HepG2 (cell line): ENCODE measurements around the gene ANTXR1. TPM values are rescaled to one million over a fixed set of nuclear protein-coding genes. Genes with fewer than 3 reads are reported as not detected.

Source experiments
- ATAC-seq: fragments of 200-7000 bp; cut with Tn5 transposase; 3 replicates; pipeline ENCODE4 v1.9.1; 2020; ENCODE audit warnings: mild to moderate bottlenecking, moderate library complexity
- BruUV-seq: library from RNA; stranded (reverse); fragments of 400-500 nt; replicated peaks from 2 replicates; lab custom pipeline; 2021; lab: Mats Ljungman, UMichigan
- CTCF ChIA-PET: fragments of 300-600 bp; formaldehyde crosslinking; extraction: SDS; loops from one replicate; lab custom pipeline; 2021; ENCODE audit warnings: low total read pairs, inconsistent platforms, low intra/inter-chr PET ratio; lab: Yijun Ruan, JAX
- POLR2A ChIA-PET: fragments of 350-600 bp; sonication (Branson Sonifier 250); formaldehyde crosslinking; loops from one replicate; lab custom pipeline; 2020; ENCODE audit warnings: antibody characterized with exemption, inconsistent platforms; lab: Yijun Ruan, JAX
- DNase-seq: peaks from one replicate; pipeline ENCODE4 v3.0.0-alpha.2; 2015; ENCODE audit warnings: low spot score
- FAIRE-seq: peaks from 3 replicates; lab custom pipeline; 2011; peaks lifted over from hg19 to GRCh38; lab: Jason Lieb, UNC
- H2AFZ ChIP-seq: one replicate; pipeline ENCODE4 v1.6.1; 2011; ENCODE audit warnings: low read length, inconsistent platforms
- H3K27ac ChIP-seq: fragments of 300-600 bp; 3 replicates; pipeline ENCODE4 v1.8.0; 2011; ENCODE audit warnings: mixed run types, mild to moderate bottlenecking, mixed read lengths, low read length, inconsistent platforms; ENCODE audit not compliant: insufficient read depth; ENCODE audit errors: extremely low read length
- H3K27me3 ChIP-seq, 2 experiments: fragments of 200-600 bp in 1 of 2; 2 replicates in 1 of 2; 3 replicates in 1 of 2; pipeline versions ENCODE4 v1.6.0 to v1.8.0; 2011; ENCODE audit warnings: low read length in 2 of 2, mild to moderate bottlenecking in 2 of 2, moderate library complexity in 2 of 2, inconsistent platforms in 1 of 2; ENCODE audit not compliant: insufficient read depth in 2 of 2, control insufficient read depth in 1 of 2
- H3K36me3 ChIP-seq, 2 experiments: fragments of 200-600 bp in 1 of 2; replicated peaks in 1 of 2; 2 replicates in 1 of 2; 3 replicates in 1 of 2; pipeline versions ENCODE4 v1.5.1 to v1.8.0; 2011; ENCODE audit warnings: low read length in 2 of 2, inconsistent platforms in 1 of 2; ENCODE audit not compliant: insufficient read depth in 2 of 2, control insufficient read depth in 1 of 2
- H3K4me1 ChIP-seq: 2 replicates; pipeline ENCODE4 v1.5.1; 2012; ENCODE audit warnings: low read length, inconsistent platforms; ENCODE audit not compliant: insufficient read depth
- H3K4me2 ChIP-seq: 2 replicates; pipeline ENCODE4 v1.6.0; 2011; ENCODE audit warnings: low read depth, low read length, inconsistent platforms
- H3K4me3 ChIP-seq, 3 experiments: fragments of 200-600 bp in 1 of 3; sonication (generic), shearing (Covaris generic) in 1 of 3; replicated peaks in 1 of 3; 2 replicates each; pipeline ENCODE4 v1.5.1; 2011 to 2016; ENCODE audit warnings: low read length in 3 of 3, inconsistent platforms in 2 of 3, low read depth in 2 of 3, mild to moderate bottlenecking in 2 of 3, control low read depth in 1 of 3, mixed read lengths in 1 of 3; ENCODE audit not compliant: insufficient read depth in 1 of 3
- H3K79me2 ChIP-seq: one replicate; pipeline ENCODE4 v1.6.1; 2011; ENCODE audit warnings: low read length, inconsistent platforms; ENCODE audit not compliant: insufficient read depth
- H3K9ac ChIP-seq: 2 replicates; pipeline ENCODE4 v1.6.0; 2011; ENCODE audit warnings: mild to moderate bottlenecking, low read depth, low read length, inconsistent platforms; ENCODE audit not compliant: insufficient read depth
- H3K9me3 ChIP-seq: 2 replicates; pipeline ENCODE4 v1.5.1; 2012; ENCODE audit warnings: mild to moderate bottlenecking, low read length
- H4K20me1 ChIP-seq: 2 replicates; pipeline ENCODE4 v1.6.0; 2011; ENCODE audit warnings: inconsistent platforms, mild to moderate bottlenecking, low read length, moderate library complexity; ENCODE audit not compliant: insufficient read depth
- ADNP ChIP-seq: sonication (generic); formaldehyde crosslinking; IDR thresholded peaks from 2 replicates; pipeline ENCODE4 v1.4.0; 2020; ENCODE audit warnings: missing genetic modification reagents
- ARNT2 ChIP-seq: sonication (generic); formaldehyde crosslinking; IDR thresholded peaks from 2 replicates; pipeline ENCODE4 v1.8.0; 2022; ENCODE audit warnings: mild to moderate bottlenecking, low read depth, missing genetic modification reagents, moderate library complexity
- ATF5 ChIP-seq: sonication (generic); formaldehyde crosslinking; IDR thresholded peaks from 2 replicates; pipeline ENCODE4 v1.4.0; 2020; ENCODE audit warnings: mild to moderate bottlenecking, low read depth, missing genetic modification reagents
- FOXP1 ChIP-seq, 2 experiments: fragments of 450-650 bp in 1 of 2; IDR thresholded peaks; 2 replicates each; pipeline ENCODE4 v1.6.1; 2017 to 2018; ENCODE audit warnings: antibody characterized with exemption in 1 of 2
- IKZF5 ChIP-seq: IDR thresholded peaks from 2 replicates; pipeline ENCODE4 v1.6.1; 2018; ENCODE audit warnings: missing genetic modification reagents, mild to moderate bottlenecking, missing compliant biosample characterization
- RELA ChIP-seq: sonication (generic); formaldehyde crosslinking; IDR thresholded peaks from 2 replicates; pipeline ENCODE4 v1.4.0; 2020; ENCODE audit warnings: missing genetic modification reagents
- ZBTB42 ChIP-seq: sonication (generic); formaldehyde crosslinking; IDR thresholded peaks from 2 replicates; pipeline ENCODE4 v1.5.0; 2020; ENCODE audit warnings: mild to moderate bottlenecking, missing genetic modification reagents
- ZFP91 ChIP-seq: sonication (generic); formaldehyde crosslinking; IDR thresholded peaks from 2 replicates; pipeline ENCODE4 v1.9.0; 2022; ENCODE audit warnings: missing genetic modification reagents, mild to moderate bottlenecking, borderline replicate concordance
- ZNF274 ChIP-seq: sonication (generic); formaldehyde crosslinking; IDR thresholded peaks from 2 replicates; pipeline ENCODE4 v1.5.1; 2020; ENCODE audit warnings: mild to moderate bottlenecking, missing genetic modification reagents
- ZNF354B ChIP-seq: sonication (generic); formaldehyde crosslinking; IDR thresholded peaks from 2 replicates; pipeline ENCODE4 v1.8.0; 2022; ENCODE audit warnings: mild to moderate bottlenecking, missing genetic modification reagents
- ZNF557 ChIP-seq: sonication (generic); formaldehyde crosslinking; IDR thresholded peaks from 2 replicates; pipeline ENCODE4 v1.4.0; 2020; ENCODE audit warnings: missing genetic modification reagents
- WGBS: methylation state at CpG from one replicate; pipeline ENCODE4 v1.1.6; 2017; ENCODE audit warnings: low lambda C conversion rate; 5-methylcytosine and 5-hydroxymethylcytosine counted together
- in situ Hi-C: cut with HindIII; loops from 2 replicates; pipeline ENCODE4 v1.10.0; 2017; ENCODE audit warnings: low pct_unique_long_range_greater_than_20kb; ENCODE audit not compliant: extremely low pct_ligation_motif_present
- intact Hi-C: fragments of 100-400 bp; cut with micrococcal nuclease; formaldehyde crosslinking; loops from one replicate; pipeline ENCODE4 v1.10.0; 2022; ENCODE audit not compliant: unreplicated experiment
- polyA plus RNA-seq, 8 experiments: library from polyadenylated mRNA; depleted of rRNA in 3 of 8; stranded (reverse) in 7 of 8; unstranded in 1 of 8; fragments of >200 nt; fragmentation: Illumina TruSeq in 4 of 8; extraction: Trizol in 4 of 8; gene quantifications; 2 replicates each; pipeline versions ENCODE4 v1.2.1 to v1.2.3, GENCODE V29; 2011 to 2016; ENCODE audit warnings: low read depth in 4 of 8, missing spikeins in 1 of 8, mixed read lengths in 1 of 8; ENCODE audit not compliant: insufficient read depth in 1 of 8
- total RNA-seq, 5 experiments: library from RNA; depleted of rRNA; stranded (reverse); fragments of >200 nt; fragmentation: Illumina TruSeq; extraction: Trizol; gene quantifications; 2 replicates each; pipeline ENCODE4 v1.2.3, GENCODE V29; 2016; ENCODE audit warnings: low read depth in 1 of 5
- TF ChIP-seq, protein P1 (sequence below): sonication (generic); formaldehyde crosslinking; IDR thresholded peaks from 2 replicates; pipeline ENCODE4 v1.4.0; 2020; ENCODE audit warnings: missing genetic modification reagents
- TF ChIP-seq, protein P2 (sequence below): sonication (generic); formaldehyde crosslinking; IDR thresholded peaks from 2 replicates; pipeline ENCODE4 v1.5.1; 2020; ENCODE audit warnings: missing genetic modification reagents, mild to moderate bottlenecking, borderline replicate concordance
- TF ChIP-seq, protein P3 (sequence below): IDR thresholded peaks from 2 replicates; pipeline ENCODE4 v1.4.0; 2020; ENCODE audit warnings: mild to moderate bottlenecking, missing genetic modification reagents

ANTXR1 gene
- total and polyA plus RNA-seq, 2 of the 13 experiments (the other 11 are each of a cell fraction or from before 2014, with no cell fraction given), result 4.5 to 12.7 TPM

DNA sequence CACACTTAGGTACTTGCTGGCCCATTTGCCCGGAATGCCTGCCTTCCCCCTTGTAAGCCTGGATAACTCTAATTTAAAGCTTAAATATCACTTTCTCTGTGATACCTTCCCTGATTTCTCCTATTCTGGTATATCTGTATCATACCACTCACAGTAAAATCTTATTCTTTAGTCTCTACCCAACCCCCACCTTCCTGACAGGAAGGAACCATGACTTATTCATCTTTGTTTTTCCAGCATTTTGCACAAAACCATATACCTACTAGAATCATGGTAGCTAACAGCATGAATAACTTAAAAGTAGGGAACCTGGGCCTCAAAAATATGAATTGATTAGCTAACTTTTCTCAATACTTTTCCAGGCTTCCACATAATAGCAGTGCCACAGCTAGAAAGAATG is 262.5 kb downstream of the ANTXR1 start:
- no peak for ATAC-seq
- ChIA-PET POLR2A (no interaction called here), CTCF (no interaction called here)
- Histone ChIP-seq H3K36me3 (no peaks in the 10 kb centered on the region), H2AFZ (no peak overlapping the region), H3K4me2 (no peak overlapping the region), H3K9me3 (no peaks in the 10 kb centered on the region), H3K4me1 (peaks cover 43% of the 10 kb centered on the region), H3K27me3 (no peaks in the 10 kb centered on the region), H3K4me3 (no peak overlapping the region), H3K79me2 (no peaks in the 10 kb centered on the region), H3K9ac (no peak overlapping the region), H3K27ac (no peak overlapping the region), H4K20me1 (no peaks in the 10 kb centered on the region)
- DNase-seq, result no peak
- intact Hi-C loops (no loop called here), in situ Hi-C loops (no loop called here)
- no peak for FAIRE-seq
- BruUV-seq, result no TSS peak
- WGBS, result 97% methylated on average over 1 of the region's 1 CpG
- TF ChIP-seq ZNF557 (CRISPR knock-in tag) (no peak), IKZF5 (no peak), ZFP91 (no peak), RELA (CRISPR knock-in tag) (no peak), ZBTB42 (CRISPR knock-in tag) (no peak), ADNP (CRISPR knock-in tag) (no peak), ZNF274 (CRISPR knock-in tag) (no peak), FOXP1 (IDR thresholded peaks at IDR 0.05) (no peak), FOXP1 (CRISPR knock-in tag; IDR thresholded peaks at IDR 0.05) (no peak), ARNT2 (CRISPR knock-in tag) (no peak), ATF5 (no peak), ZNF354B (no peak)
- TF ChIP-seq, protein P1, sequence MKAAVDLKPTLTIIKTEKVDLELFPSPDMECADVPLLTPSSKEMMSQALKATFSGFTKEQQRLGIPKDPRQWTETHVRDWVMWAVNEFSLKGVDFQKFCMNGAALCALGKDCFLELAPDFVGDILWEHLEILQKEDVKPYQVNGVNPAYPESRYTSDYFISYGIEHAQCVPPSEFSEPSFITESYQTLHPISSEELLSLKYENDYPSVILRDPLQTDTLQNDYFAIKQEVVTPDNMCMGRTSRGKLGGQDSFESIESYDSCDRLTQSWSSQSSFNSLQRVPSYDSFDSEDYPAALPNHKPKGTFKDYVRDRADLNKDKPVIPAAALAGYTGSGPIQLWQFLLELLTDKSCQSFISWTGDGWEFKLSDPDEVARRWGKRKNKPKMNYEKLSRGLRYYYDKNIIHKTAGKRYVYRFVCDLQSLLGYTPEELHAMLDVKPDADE (CRISPR knock-in tag), result no peak
- TF ChIP-seq, protein P2, sequence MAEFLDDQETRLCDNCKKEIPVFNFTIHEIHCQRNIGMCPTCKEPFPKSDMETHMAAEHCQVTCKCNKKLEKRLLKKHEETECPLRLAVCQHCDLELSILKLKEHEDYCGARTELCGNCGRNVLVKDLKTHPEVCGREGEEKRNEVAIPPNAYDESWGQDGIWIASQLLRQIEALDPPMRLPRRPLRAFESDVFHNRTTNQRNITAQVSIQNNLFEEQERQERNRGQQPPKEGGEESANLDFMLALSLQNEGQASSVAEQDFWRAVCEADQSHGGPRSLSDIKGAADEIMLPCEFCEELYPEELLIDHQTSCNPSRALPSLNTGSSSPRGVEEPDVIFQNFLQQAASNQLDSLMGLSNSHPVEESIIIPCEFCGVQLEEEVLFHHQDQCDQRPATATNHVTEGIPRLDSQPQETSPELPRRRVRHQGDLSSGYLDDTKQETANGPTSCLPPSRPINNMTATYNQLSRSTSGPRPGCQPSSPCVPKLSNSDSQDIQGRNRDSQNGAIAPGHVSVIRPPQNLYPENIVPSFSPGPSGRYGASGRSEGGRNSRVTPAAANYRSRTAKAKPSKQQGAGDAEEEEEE (CRISPR knock-in tag), result no peak
- TF ChIP-seq, protein P3, sequence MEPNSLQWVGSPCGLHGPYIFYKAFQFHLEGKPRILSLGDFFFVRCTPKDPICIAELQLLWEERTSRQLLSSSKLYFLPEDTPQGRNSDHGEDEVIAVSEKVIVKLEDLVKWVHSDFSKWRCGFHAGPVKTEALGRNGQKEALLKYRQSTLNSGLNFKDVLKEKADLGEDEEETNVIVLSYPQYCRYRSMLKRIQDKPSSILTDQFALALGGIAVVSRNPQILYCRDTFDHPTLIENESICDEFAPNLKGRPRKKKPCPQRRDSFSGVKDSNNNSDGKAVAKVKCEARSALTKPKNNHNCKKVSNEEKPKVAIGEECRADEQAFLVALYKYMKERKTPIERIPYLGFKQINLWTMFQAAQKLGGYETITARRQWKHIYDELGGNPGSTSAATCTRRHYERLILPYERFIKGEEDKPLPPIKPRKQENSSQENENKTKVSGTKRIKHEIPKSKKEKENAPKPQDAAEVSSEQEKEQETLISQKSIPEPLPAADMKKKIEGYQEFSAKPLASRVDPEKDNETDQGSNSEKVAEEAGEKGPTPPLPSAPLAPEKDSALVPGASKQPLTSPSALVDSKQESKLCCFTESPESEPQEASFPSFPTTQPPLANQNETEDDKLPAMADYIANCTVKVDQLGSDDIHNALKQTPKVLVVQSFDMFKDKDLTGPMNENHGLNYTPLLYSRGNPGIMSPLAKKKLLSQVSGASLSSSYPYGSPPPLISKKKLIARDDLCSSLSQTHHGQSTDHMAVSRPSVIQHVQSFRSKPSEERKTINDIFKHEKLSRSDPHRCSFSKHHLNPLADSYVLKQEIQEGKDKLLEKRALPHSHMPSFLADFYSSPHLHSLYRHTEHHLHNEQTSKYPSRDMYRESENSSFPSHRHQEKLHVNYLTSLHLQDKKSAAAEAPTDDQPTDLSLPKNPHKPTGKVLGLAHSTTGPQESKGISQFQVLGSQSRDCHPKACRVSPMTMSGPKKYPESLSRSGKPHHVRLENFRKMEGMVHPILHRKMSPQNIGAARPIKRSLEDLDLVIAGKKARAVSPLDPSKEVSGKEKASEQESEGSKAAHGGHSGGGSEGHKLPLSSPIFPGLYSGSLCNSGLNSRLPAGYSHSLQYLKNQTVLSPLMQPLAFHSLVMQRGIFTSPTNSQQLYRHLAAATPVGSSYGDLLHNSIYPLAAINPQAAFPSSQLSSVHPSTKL (CRISPR knock-in tag), result no peak
